Pons (tissue), 1 donor: Measurements from ENCODE around the gene TXN2.
"Not testable (repeated sequence)": the region's sequence is repeated elsewhere in the genome, so short reads cannot be mapped to it uniquely, and the experiment has no call there.

Source experiments
- DNase-seq: peaks from one replicate; pipeline ENCODE4 v3.0.0-alpha.2; 2016; ENCODE audit warnings: low spot score

The TXN2 gene

GRCh38 chr22:36431977-36432376 lies 49.5 kb downstream of the TXN2 start:
- DNase-seq, result no peak

DNA sequence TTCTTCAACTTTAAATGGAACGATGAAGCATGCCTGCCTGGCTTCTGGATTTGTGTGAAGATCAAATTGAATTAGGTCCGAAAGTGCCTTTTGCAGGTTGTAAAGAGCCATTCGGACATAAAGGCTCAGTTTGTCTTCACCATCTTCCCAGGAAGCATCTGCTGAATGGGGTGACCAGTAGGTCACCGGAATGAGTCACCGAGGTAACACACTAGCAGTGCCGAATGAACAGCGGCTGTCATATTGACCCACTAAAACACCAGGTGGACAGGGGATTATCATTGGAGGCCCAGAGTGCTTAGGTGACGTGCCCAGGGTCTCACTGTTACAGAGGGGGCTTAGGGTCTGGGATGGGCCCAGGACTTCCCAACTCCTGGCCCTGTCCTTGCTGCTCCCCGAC lies 50.6 kb downstream of the TXN2 start:
- DNase-seq, result no peak

DNA sequence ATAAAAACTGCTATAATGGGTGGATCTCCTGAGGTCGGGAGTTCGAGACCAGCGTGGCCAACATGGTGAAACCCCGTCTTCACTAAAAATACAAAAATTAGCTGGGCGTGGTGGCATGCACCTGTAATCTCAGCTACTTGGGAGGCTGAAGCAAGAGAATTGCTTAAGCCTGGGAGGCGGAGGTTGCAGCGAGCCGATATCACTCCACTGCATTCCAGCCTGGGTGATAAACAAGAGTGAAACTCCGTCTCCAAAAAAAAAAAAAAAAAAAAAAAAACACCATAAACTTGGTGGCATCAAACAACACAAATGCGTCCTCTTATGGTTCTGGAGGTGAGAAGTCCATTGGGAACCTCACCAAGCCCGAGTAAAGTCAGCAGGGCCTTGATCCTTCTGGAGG lies 53.5 kb downstream of the TXN2 start:
- not testable (repeated sequence) for DNase-seq

GRCh38 chr22:36425977-36426523 lies 55.4 kb downstream of the TXN2 start:
- DNase-seq, result no peak

GRCh38 chr22:36424901-36425579 lies 56.4 kb downstream of the TXN2 start:
- DNase-seq, result no peak

DNA sequence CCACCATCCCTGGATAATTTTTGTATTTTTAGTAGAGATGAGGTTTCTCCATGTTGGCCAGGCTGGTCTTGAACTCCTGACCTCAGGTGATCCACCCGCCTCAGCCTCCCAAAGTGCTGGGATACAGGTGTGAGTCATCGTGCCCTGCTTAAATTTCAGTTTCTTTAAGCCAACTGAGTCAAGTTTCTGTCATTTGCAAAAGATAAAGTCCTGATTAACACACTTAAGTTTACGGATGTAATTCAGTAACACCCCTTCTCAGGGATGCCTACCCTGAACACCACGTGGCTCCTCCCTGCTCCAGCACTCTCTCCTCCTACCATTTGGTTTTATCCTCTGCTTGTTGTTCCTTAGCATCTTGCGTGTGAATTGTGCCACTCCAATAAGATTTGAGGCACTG lies 57.0 kb downstream of the TXN2 start:
- DNase-seq, result not testable (repeated sequence)

DNA sequence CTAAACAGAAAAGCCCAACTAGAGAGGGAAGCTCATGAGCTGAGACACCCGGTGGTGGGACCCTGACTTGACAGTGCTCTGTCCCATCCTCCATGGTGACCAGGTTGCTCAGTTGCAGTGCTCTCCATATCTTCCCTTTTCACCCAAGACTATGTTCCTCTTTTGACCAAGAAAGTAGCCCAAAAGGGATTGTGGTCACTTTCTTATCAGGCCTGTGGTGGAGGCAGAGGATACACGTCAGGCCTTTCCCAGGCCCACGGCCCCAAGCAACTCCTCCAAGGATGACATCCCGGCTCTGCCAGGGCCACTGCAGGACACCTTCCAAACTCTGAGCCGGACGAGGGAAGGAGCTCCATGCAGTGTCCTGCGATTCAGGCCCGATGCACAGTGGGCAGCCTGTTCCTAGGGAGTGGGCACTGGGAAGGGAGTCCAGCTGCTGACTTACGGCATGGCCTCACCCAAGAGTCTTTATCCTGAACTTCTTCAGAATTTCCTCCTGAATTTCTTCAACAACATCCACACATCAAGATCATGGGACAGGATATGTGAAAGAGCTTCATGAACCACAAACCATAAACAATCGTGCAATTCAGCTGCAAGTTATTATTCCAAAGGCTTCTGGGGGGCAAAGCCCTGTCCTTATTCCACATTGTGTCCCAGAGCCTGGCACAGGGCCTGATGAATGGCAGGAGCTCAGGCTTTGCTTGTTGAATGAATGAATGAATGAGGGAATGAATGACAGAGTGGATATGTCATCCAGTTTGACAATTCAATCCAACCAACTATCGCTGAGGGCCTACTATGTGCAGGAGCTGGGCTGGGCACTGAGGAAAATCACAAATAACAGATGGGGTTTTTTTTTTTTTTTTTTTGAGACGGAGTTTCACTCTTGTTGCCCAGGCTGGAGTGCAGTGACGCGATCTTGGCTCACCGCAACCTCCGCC lies 57.7 kb downstream of the TXN2 start:
- DNase-seq, result peak; percentile 28

- no peak for DNase-seq
Observed at GRCh38 chr22:36422287-36423014, 59.0 kb downstream of the TXN2 start.

DNA sequence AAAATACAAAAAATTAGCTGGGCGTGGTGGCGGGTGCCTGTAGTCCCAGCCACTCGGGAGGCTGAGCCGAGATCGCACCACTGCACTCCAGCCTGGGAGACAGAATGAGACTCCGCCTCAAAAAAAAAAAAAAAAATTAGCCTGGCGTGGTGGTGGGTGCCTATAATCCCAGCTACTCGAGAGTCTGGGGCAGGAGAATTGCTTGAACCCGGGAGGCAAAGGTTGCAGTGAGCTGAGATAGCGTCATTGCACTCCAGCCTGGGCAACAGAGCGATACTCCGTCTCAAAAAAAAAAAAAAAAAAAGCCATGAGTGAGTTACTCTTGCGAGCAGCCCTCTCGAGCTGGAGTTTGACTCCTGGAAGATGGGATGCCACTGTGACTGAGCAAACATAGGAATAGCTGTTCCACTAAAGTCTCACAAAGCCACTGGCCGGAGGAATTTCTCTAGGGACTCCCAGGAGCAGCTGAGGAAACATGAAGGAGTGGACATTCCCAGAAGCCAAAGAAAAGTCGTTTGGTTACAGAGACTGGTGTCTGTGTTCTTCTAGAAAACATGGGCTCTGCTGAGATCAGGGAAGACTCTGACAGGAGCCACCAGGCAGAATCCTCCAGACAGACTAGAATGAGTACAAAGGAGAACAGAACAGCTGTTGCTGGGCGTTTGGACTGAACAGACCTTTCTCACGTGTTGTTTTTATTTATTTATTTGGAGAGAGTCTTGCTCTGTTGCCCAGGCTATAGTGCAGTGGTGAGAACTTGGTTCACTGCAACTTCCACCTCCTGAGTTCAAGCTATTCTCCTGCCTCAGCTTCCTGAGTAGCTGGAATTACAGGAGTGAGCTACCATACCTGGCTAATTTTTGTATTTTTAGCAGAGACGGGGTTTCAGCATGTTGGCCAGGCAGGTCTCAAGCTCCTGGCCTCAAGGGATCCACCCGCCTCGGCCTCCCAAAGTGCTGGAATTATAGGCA lies 61.2 kb downstream of the TXN2 start:
- peak; percentile 17 for DNase-seq

GRCh38 chr22:36419177-36419911 lies 62.1 kb downstream of the TXN2 start:
- DNase-seq, result peak; percentile 77

GRCh38 chr22:36417281-36417686 lies 64.2 kb downstream of the TXN2 start:
- DNase-seq, result no peak
